ENCODE results near the gene ACOX1. TPM values are rescaled to one million over a fixed set of nuclear protein-coding genes. Genes with fewer than 3 reads are reported as not detected.

Gene ACOX1
- total RNA-seq, 1 donor from 2014 or later = 32.4 TPM

- Histone ChIP-seq H3K9me3 (ENCODE audit: control insufficient read depth in 3 of 3, low read length in 3 of 3) (no peaks in the 10 kb centered on the region), H3K4me3 (ENCODE audit: low read length in 3 of 3) (no peak overlapping the region), H3K4me1 (ENCODE audit: control insufficient read depth in 3 of 3, insufficient read depth in 3 of 3, low read length in 3 of 3) (peaks cover 0 to 11% (median 0%) of the 10 kb centered on the region in 3 donors), H3K27me3 (ENCODE audit: control insufficient read depth in 3 of 3, insufficient read depth in 3 of 3, low read length in 3 of 3) (no peaks in the 10 kb centered on the region), H3K9ac (ENCODE audit: low read depth in 1 of 3, low read length in 3 of 3) (peak overlapping the region in 1 of 3 donors; percentile 8), H3K27ac (ENCODE audit: low read depth, low read length) (no peak overlapping the region), H3K36me3 (ENCODE audit: control insufficient read depth in 3 of 3, insufficient read depth in 3 of 3, low read length in 3 of 3) (peaks cover 0 to 10% (median 0%) of the 10 kb centered on the region in 3 donors)
These were observed 21.2 kb upstream of the ACOX1 start for GRCh38 chr17:76000016-76000754.

DNA sequence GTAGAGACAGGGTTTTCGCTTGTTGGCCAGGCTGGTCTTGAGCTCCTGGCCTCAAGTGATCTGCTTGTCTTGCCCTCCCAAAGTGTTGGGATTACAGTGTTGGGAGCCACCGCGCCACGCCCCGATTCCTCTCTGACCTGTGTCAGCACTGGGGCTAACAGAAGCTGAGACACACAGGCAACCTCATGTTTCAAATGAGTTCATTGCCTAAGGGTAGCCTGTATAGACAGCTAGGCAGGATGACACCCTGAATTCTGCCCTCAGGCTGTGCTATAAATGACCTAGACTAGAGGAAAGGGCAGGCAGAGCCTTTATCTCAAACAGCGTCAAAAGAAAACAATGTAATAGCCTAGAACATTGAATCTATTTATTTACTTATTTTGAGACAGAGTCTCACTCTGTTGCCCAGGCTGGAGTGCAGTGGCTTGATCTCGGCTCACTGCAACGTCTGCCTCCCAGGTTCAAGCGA, 19.4 kb upstream of the ACOX1 start:
- Histone ChIP-seq H3K9ac (ENCODE audit: low read depth in 1 of 3, low read length in 3 of 3) (no peak overlapping the region), H3K27me3 (ENCODE audit: control insufficient read depth in 3 of 3, insufficient read depth in 3 of 3, low read length in 3 of 3) (no peaks in the 10 kb centered on the region), H3K9me3 (ENCODE audit: control insufficient read depth in 3 of 3, low read length in 3 of 3) (no peaks in the 10 kb centered on the region), H3K36me3 (ENCODE audit: control insufficient read depth in 3 of 3, insufficient read depth in 3 of 3, low read length in 3 of 3) (peaks cover 0 to 8% (median 0%) of the 10 kb centered on the region in 3 donors), H3K4me3 (ENCODE audit: low read length in 3 of 3) (no peak overlapping the region), H3K27ac (ENCODE audit: low read depth, low read length) (no peak overlapping the region), H3K4me1 (ENCODE audit: control insufficient read depth in 3 of 3, insufficient read depth in 3 of 3, low read length in 3 of 3) (peaks cover 0 to 3% (median 0%) of the 10 kb centered on the region in 3 donors)

DNA sequence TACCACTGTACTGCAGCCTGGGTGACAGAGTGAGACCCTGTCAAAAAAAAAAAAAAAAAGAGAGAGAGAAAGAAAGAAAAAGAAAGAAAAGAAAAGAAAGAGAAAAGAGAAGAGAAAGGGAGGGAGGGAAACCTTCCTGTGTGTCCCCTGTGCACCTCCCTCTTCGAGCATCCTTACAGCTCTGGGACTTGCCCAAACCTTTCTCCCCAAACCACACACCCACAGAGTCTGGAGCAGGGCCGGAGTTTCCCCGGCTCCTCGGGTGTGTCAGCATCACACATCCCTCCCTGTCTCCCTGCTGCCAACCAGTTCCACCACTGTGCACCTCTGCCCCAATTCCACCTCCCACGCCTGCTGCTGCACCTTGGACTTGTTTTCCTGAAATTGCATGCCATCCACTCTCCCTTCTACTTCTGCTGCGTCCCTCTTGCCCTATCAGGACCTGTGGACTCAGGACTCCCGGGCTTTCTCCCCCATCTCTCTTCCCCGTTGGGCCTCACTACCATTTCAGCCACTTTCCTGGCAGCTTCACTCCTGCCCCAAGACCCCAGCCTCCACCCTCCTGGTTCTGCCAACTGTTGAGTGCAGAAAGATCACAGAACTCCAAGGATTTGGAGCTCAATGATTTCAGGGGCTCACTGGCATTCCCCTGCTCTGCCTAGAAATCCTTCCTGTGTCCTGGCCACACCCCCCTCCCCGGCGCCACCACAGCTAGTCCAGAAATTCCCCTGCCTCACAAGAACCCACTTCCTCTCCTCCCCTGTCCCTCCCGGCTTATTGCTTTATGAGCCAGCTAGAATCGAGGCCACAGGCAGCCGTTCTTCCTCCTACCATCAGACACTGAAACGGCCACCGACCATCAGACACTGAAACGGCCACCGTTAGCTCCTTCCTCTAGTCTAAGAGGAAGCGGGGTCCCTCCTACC, 18.0 kb upstream of the ACOX1 start:
- H3K27ac ChIP-seq (ENCODE audit: low read depth, low read length) = no peak overlapping the region
- peak overlapping the region in 1 of 3 donors; percentile 16 for H3K9ac ChIP-seq (ENCODE audit: low read depth in 1 of 3, low read length in 3 of 3)

DNA sequence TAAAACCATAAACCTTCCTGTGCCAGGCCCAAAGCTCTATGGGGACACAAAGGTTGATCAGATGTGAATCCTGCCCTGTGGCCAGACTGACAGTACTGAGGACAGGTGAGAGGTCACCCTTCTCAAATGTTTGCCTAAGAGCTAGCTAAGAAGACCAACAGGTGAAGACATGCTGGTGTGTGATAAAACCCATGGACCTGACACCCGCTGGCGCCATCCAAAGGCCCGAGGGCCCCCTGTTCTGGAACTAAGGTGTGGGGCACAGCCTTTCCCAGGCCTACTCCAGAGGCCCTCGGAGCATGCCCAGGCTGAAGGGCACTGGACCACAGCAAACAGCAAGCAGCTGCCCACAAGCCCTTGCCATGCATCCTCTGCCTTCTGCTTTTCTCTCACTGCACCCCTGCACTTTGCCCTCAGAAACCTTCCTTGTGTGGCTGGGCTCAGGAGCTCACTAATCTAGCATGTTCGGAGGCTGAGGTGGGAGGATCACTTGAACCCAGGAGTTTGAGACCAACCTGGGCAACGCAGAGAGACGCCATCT, 16.5 kb upstream of the ACOX1 start:
- no peaks in the 10 kb centered on the region for H3K9me3 ChIP-seq (ENCODE audit: control insufficient read depth in 3 of 3, low read length in 3 of 3)
- H3K4me3 ChIP-seq (ENCODE audit: low read length in 3 of 3) = no peak overlapping the region
- H3K9ac ChIP-seq (ENCODE audit: low read depth in 1 of 3, low read length in 3 of 3) = no peak overlapping the region
- peaks cover 0 to 3% (median 0%) of the 10 kb centered on the region in 3 donors for H3K4me1 ChIP-seq (ENCODE audit: control insufficient read depth in 3 of 3, insufficient read depth in 3 of 3, low read length in 3 of 3)
- H3K36me3 ChIP-seq (ENCODE audit: control insufficient read depth in 3 of 3, insufficient read depth in 3 of 3, low read length in 3 of 3) = peaks cover 3 to 5% (median 4%) of the 10 kb centered on the region in 3 donors
- no peak overlapping the region for H3K27ac ChIP-seq (ENCODE audit: low read depth, low read length)
- no peaks in the 10 kb centered on the region for H3K27me3 ChIP-seq (ENCODE audit: control insufficient read depth in 3 of 3, insufficient read depth in 3 of 3, low read length in 3 of 3)

More for the DNA sequence above, 18.0 kb upstream of the ACOX1 start:
- Histone ChIP-seq H3K4me3 (ENCODE audit: low read length in 3 of 3) (no peak overlapping the region), H3K36me3 (ENCODE audit: control insufficient read depth in 3 of 3, insufficient read depth in 3 of 3, low read length in 3 of 3) (peaks cover 0 to 4% (median 0%) of the 10 kb centered on the region in 3 donors), H3K27me3 (ENCODE audit: control insufficient read depth in 3 of 3, insufficient read depth in 3 of 3, low read length in 3 of 3) (no peaks in the 10 kb centered on the region), H3K9me3 (ENCODE audit: control insufficient read depth in 3 of 3, low read length in 3 of 3) (no peaks in the 10 kb centered on the region), H3K4me1 (ENCODE audit: control insufficient read depth in 3 of 3, insufficient read depth in 3 of 3, low read length in 3 of 3) (peaks cover 0 to 3% (median 0%) of the 10 kb centered on the region in 3 donors)

- Histone ChIP-seq H3K4me3 (ENCODE audit: low read length in 3 of 3) (no peak overlapping the region), H3K9ac (ENCODE audit: low read depth in 1 of 3, low read length in 3 of 3) (no peak overlapping the region), H3K27me3 (ENCODE audit: control insufficient read depth in 3 of 3, insufficient read depth in 3 of 3, low read length in 3 of 3) (no peaks in the 10 kb centered on the region), H3K36me3 (ENCODE audit: control insufficient read depth in 3 of 3, insufficient read depth in 3 of 3, low read length in 3 of 3) (peaks cover 3 to 5% (median 4%) of the 10 kb centered on the region in 3 donors), H3K27ac (ENCODE audit: low read depth, low read length) (no peak overlapping the region), H3K4me1 (ENCODE audit: control insufficient read depth in 3 of 3, insufficient read depth in 3 of 3, low read length in 3 of 3) (peaks cover 0 to 3% (median 0%) of the 10 kb centered on the region in 3 donors), H3K9me3 (ENCODE audit: control insufficient read depth in 3 of 3, low read length in 3 of 3) (no peaks in the 10 kb centered on the region)
These were observed 15.9 kb upstream of the ACOX1 start for GRCh38 chr17:75994802-75995370.

GRCh38 chr17:75991396-75991795, 12.4 kb upstream of the ACOX1 start:
- no peaks in the 10 kb centered on the region for H3K27me3 ChIP-seq (ENCODE audit: control insufficient read depth in 3 of 3, insufficient read depth in 3 of 3, low read length in 3 of 3)
- no peak overlapping the region for H3K27ac ChIP-seq (ENCODE audit: low read depth, low read length)
- no peak overlapping the region for H3K4me3 ChIP-seq (ENCODE audit: low read length in 3 of 3)
- no peaks in the 10 kb centered on the region for H3K9me3 ChIP-seq (ENCODE audit: control insufficient read depth in 3 of 3, low read length in 3 of 3)
- H3K4me1 ChIP-seq (ENCODE audit: control insufficient read depth in 3 of 3, insufficient read depth in 3 of 3, low read length in 3 of 3) = no peaks in the 10 kb centered on the region
- H3K36me3 ChIP-seq (ENCODE audit: control insufficient read depth in 3 of 3, insufficient read depth in 3 of 3, low read length in 3 of 3) = peaks cover 4 to 5% (median 5%) of the 10 kb centered on the region in 3 donors
- no peak overlapping the region for H3K9ac ChIP-seq (ENCODE audit: low read depth in 1 of 3, low read length in 3 of 3)

- Histone ChIP-seq H3K27me3 (ENCODE audit: control insufficient read depth in 3 of 3, insufficient read depth in 3 of 3, low read length in 3 of 3) (no peaks in the 10 kb centered on the region), H3K36me3 (ENCODE audit: control insufficient read depth in 3 of 3, insufficient read depth in 3 of 3, low read length in 3 of 3) (peaks cover 4 to 5% (median 5%) of the 10 kb centered on the region in 3 donors), H3K4me1 (ENCODE audit: control insufficient read depth in 3 of 3, insufficient read depth in 3 of 3, low read length in 3 of 3) (no peaks in the 10 kb centered on the region), H3K9me3 (ENCODE audit: control insufficient read depth in 3 of 3, low read length in 3 of 3) (no peaks in the 10 kb centered on the region), H3K9ac (ENCODE audit: low read depth in 1 of 3, low read length in 3 of 3) (no peak overlapping the region), H3K4me3 (ENCODE audit: low read length in 3 of 3) (no peak overlapping the region), H3K27ac (ENCODE audit: low read depth, low read length) (no peak overlapping the region)
These were observed 8.1 kb upstream of the ACOX1 start for GRCh38 chr17:75987041-75987440.

DNA sequence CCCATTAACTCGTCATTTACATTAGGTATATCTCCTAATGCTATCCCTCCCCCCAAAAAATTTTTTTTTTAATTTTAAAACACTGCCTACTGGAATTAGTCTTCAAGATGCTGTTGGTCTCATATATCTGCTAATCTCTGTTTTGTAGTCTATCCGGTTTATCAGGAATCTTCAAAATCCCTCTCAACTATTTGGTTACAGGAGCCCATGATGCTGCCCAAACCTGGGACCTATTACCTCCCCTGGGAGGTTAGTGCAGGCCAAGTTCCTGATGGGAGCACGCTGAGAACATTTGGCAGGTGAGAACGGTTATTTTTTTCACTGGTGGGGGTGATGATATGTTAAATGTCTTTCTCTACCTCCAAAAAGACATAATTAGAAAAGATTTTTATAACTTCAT, 7.0 kb upstream of the ACOX1 start:
- Histone ChIP-seq H3K9me3 (ENCODE audit: control insufficient read depth in 3 of 3, low read length in 3 of 3) (no peaks in the 10 kb centered on the region), H3K27me3 (ENCODE audit: control insufficient read depth in 3 of 3, insufficient read depth in 3 of 3, low read length in 3 of 3) (no peaks in the 10 kb centered on the region), H3K36me3 (ENCODE audit: control insufficient read depth in 3 of 3, insufficient read depth in 3 of 3, low read length in 3 of 3) (peaks cover 0 to 2% (median 0%) of the 10 kb centered on the region in 3 donors), H3K9ac (ENCODE audit: low read depth in 1 of 3, low read length in 3 of 3) (no peak overlapping the region), H3K4me1 (ENCODE audit: control insufficient read depth in 3 of 3, insufficient read depth in 3 of 3, low read length in 3 of 3) (no peaks in the 10 kb centered on the region), H3K4me3 (ENCODE audit: low read length in 3 of 3) (no peak overlapping the region), H3K27ac (ENCODE audit: low read depth, low read length) (no peak overlapping the region)

DNA sequence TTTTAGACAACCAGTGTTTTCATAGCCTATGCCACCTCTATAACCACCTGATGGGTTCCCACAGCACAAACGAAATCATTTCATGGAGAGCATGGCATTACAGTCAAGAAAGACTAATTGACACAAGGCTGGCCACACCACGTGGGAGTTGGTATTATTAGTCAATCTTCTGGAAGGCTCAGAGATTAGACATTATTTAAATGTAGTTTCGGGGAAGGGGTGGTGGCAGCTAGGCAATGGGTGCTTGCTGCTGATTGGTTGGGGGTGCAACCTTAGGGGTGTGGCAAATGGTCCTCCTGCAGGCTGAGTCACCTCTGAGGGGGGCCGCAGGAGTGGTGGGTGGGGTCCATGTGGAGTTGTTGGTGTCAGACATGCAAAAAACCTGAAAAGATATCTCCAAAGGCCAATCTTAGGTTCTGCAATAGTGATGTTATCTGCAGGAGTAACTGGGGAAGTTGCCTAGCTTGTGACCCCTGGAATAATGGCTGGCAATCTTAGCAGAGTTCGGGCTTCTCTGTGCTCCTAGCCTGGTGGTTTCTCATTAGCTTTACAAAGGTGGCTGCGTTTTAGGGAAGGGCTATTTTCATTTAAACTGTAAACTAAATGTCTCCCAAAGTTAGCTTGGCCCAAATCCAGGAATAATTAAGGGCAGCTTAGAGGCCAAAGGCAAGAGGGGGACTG, 4.7 kb upstream of the ACOX1 start:
- Histone ChIP-seq H3K27ac (ENCODE audit: low read depth, low read length) (no peak overlapping the region), H3K4me1 (ENCODE audit: control insufficient read depth in 3 of 3, insufficient read depth in 3 of 3, low read length in 3 of 3) (peaks cover 0 to 8% (median 2%) of the 10 kb centered on the region in 3 donors), H3K9ac (ENCODE audit: low read depth in 1 of 3, low read length in 3 of 3) (no peak overlapping the region)

More for the DNA sequence above, 4.7 kb upstream of the ACOX1 start:
- H3K9me3 ChIP-seq (ENCODE audit: control insufficient read depth in 3 of 3, low read length in 3 of 3) = no peaks in the 10 kb centered on the region
- H3K4me3 ChIP-seq (ENCODE audit: low read length in 3 of 3) = no peak overlapping the region
- H3K27me3 ChIP-seq (ENCODE audit: control insufficient read depth in 3 of 3, insufficient read depth in 3 of 3, low read length in 3 of 3) = no peaks in the 10 kb centered on the region
- peaks cover 0 to 2% (median 0%) of the 10 kb centered on the region in 3 donors for H3K36me3 ChIP-seq (ENCODE audit: control insufficient read depth in 3 of 3, insufficient read depth in 3 of 3, low read length in 3 of 3)

All from skeletal muscle tissue (tissue), 4 donors.